NCI-H526 (cell line): ENCODE results near the gene ACTBL2.
A peak's percentile ranks its signal among the peaks of the same experiment; 100 is the strongest.
"Not testable (repeated sequence)": the region's sequence is repeated elsewhere in the genome, so short reads cannot be mapped to it uniquely, and the experiment has no call there.

Experiments used
- DNase-seq, 2 experiments: peaks; one replicate each; lab custom pipeline; 2025; lab: John Stamatoyannopoulos, UW

Gene ACTBL2

GRCh38 chr5:57482671-57483106 lies at the start of gene ACTBL2:
TSS of gene ACTBL2 (minus strand) at chr5:57482811. CDS start at chr5:57482707, 104 bp downstream.
- no peak for DNase-seq

- DNase-seq: no peak
Measured at GRCh38 chr5:57531333-57531732, 48.7 kb upstream of the ACTBL2 start.

- no peak for DNase-seq
Measured at GRCh38 chr5:57529864-57530263, 47.3 kb upstream of the ACTBL2 start.

GRCh38 chr5:57527870-57528269 lies 45.3 kb upstream of the ACTBL2 start:
- DNase-seq: no peak

GRCh38 chr5:57524348-57525060 lies 41.9 kb upstream of the ACTBL2 start:
- DNase-seq: no peak

GRCh38 chr5:57522477-57522876 lies 39.9 kb upstream of the ACTBL2 start:
- DNase-seq: not testable (repeated sequence)

GRCh38 chr5:57518415-57518814 lies 35.8 kb upstream of the ACTBL2 start:
- not testable (repeated sequence) for DNase-seq

- DNase-seq: no peak
Measured at GRCh38 chr5:57517250-57517649, 34.6 kb upstream of the ACTBL2 start.

- no peak for DNase-seq
Measured at GRCh38 chr5:57513785-57514184, 31.2 kb upstream of the ACTBL2 start.

- no peak for DNase-seq
Measured at GRCh38 chr5:57511321-57511720, 28.7 kb upstream of the ACTBL2 start.

GRCh38 chr5:57509501-57510260 lies 27.1 kb upstream of the ACTBL2 start:
- no peak for DNase-seq

GRCh38 chr5:57508211-57508610 lies 25.6 kb upstream of the ACTBL2 start:
- no peak for DNase-seq

- no peak for DNase-seq
Measured at GRCh38 chr5:57505272-57506200, 22.9 kb upstream of the ACTBL2 start.

- DNase-seq: no peak
Measured at GRCh38 chr5:57504357-57504756, 21.7 kb upstream of the ACTBL2 start.

GRCh38 chr5:57503433-57503832 lies 20.8 kb upstream of the ACTBL2 start:
- DNase-seq: no peak

- DNase-seq: no peak
Measured at GRCh38 chr5:57501414-57502201, 19.0 kb upstream of the ACTBL2 start.

GRCh38 chr5:57499262-57500050 lies 16.8 kb upstream of the ACTBL2 start:
- DNase-seq: peak in 1 of 2 experiments; percentile 18

- DNase-seq: no peak
Measured at GRCh38 chr5:57497733-57498132, 15.1 kb upstream of the ACTBL2 start.

- no peak for DNase-seq
Measured at GRCh38 chr5:57495285-57496086, 12.9 kb upstream of the ACTBL2 start.
